Ecto neural progenitor cell (in vitro differentiated cells): ENCODE measurements around the gene TOP2B.

Source experiments
- DNase-seq: peaks from one replicate; pipeline ENCODE4 v3.0.0-alpha.2; 2018; ENCODE audit warnings: low spot score

Gene TOP2B

DNA sequence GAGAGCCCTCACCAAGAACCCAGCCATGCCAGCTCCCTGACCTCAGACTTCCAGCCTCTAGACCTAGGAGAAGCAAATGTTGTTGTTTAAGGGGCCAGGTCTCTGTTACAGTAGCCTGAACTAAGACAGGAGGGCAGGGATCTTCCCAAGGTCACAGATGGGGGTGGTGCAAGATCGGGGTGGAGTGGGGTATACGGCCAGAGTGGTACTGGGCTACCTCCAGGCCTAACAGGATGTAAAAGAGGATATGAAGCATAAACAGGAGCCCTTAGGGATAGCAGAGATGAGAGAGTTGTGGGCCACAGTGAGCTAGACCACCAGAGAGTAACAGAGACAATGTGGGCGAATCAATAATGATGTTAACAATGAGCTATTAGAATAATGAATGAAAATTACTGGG is 82.9 kb downstream of the TOP2B start:
- no peak for DNase-seq

DNA sequence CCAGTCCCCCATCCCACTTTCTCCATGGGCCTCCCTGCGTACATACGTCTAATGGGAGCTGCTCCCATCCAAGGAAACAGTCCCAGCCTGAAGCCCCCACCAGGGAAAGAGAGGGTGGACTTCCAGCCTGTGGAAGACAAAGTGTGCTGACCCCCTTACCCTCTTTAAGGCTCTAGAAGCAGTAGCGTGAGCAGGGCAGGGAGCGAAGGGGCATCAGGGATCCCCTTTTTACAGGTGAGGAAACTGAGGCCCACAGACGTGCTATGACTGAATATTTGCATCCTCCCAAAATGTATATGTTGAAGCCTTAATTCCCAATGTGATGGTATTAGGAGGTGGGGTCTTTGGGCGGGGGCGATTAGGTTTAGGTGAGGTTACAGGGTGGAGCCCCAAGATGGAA is 83.4 kb downstream of the TOP2B start:
- DNase-seq, result no peak

DNA sequence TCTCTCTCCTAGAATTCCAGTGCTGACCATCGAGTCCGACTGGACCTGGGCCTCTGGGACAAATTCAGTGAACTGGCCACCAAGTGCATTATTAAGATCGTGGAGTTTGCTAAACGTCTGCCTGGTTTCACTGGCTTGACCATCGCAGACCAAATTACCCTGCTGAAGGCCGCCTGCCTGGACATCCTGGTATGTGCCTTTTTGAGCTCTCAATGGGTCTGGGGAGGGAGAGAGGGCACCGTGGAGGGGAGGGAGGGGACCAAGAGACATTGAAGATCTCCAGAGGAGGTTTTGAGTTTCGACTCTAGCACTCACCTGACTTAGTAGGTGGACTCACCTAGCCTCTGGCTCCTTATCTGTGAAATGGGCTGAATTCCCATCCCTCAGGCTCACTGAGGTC is 84.2 kb downstream of the TOP2B start:
- no peak for DNase-seq

DNA sequence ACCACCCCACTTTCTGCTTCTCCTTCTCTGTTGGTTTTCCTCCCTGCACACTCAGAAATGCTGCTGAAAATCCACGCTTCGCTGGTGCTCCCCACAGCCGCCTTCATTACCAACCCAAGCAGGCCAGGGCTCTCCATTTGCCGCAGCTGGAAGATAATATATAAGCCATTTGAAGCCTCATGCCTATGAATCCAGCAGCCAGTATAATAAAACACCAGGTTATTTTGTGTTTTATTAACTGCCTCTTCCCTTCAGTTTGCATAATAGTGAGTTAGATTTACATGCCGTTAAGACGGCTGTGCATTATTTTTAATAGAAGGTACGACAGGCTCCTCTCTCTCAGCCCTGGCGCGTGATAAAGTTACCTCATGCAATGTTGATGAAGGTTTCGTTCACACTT is 86.6 kb downstream of the TOP2B start:
- DNase-seq, result no peak

DNA sequence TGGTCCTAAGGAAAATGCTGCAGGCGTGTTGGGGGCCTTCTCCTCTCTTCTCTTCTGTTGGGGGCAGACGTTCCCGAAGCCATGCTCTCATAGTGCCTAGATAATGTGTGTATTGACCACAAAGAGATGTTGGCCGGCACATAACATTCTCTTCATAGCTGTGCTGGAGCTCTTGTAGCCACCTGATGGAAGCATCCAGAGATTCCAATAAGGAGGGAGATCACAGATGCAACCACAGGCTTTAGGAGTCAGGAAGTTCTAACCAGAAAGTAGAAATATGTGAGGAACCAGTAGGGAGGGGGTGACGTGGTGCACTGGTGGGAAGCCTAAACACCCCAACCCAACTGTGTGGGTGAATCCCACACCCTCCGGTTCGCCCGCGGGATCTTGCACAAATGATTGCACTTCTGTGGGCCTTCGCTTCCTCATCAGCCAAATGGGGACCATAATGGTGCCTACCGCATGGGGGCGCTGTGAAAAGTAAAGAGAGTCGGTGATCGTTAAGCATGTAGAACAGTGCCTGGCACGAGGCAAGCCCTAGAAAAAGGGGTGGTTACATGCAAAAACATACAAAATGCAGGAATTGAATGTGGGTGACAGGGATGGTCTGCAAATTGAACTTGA is 87.8 kb downstream of the TOP2B start:
- no peak for DNase-seq

DNA sequence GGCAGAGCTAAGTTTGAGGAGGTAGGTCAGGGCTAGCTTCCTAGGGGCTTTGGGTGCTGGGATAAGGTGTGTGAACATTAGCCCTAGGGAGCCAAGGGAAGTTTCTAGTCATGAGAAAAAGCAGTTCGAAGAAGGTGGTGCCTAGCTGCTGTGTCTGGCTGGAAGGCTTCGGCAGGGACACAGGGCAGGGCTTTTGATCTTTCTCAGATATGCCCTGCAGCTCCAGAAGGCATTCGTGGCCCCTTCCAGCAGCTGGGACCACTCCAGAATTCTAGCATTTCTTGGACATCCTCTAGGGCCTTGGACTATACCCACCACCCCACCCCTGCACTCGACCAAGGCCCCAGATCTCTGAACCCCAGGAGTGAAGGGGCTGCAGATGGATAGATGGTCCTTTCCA is 88.6 kb downstream of the TOP2B start:
- DNase-seq, result no peak

DNA sequence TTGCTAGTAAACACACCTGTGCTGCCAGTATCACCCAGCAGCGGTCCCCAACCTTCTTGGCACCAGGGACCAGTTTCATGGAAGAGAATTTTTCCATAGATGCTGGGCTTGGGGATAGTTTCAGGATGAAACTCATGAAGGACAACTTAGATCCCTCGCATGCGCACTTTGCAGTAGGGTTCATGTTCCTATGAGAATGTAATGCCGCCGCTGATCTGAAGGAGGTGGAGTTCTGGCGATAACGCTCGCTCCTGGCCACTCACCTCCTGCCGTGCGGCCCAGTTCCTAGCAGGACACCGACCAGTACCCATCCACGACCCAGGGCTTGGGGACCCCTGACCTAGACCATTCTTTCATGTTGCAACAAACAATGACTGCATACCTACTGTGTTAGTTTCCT is 89.7 kb downstream of the TOP2B start:
- DNase-seq, result no peak

DNA sequence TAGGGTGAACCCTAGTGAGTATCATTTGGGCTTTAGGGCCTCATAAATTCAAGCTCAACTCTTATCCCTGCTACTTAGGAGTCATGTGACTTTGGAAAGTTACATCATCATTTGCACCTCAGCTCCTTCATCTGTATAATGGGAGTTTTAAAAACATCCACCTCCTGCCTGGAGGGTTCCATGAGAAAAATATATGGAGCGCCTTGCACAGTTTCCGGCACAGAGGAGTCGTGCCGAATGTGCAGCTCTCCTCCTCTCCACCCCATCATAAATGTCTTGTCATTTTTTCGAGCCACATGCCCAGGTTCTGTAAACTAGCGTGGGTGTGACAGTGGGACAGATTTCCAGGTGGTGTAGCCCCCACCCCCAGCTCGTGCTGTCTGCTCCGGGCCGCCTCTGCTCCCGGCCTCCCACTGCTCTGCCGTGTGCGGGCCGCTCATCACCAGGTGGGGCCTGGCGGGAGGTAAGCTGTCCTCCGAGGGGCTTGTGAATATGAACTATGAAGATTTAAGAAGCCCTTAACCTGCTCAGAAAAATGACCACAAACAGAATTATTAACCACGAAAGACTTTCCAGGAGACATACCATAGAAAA is 90.4 kb downstream of the TOP2B start:
- no peak for DNase-seq

DNA sequence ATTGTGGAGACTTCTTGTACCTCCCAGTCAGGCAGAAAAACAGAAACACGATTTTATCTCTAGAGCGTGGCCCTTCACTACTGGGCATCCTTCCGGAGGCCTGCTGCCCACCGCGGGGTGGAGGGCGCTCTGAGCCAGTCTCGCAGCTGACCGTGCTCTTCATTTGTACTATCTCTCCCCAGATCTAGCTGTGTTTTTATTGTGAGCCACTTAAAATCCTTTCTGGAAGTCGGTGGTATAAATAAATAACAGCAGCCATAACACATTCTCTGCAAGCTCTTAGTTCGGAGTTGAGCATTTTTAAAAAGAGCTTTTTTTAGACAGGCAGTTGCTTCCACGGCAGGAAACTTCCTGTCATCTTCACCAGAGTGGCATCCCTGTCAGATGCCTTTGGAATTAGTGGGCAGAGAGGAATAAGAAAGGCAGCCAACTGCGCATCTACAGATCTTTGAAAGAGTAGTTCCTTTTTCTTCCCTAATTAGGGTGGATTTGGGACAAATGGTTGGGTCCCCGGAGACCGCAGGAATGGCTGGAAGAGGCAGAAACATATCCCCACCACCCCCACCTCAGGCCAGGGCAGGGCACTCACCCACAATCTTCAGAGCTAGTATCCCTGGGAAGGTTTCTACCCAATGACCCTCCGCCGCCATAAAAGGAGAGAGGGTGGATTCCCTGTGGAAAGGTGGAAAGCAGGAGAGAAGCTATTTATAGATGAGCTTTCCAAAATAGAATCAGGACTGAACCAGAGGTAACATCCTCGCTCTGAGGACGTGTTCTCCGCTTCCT is 91.1 kb downstream of the TOP2B start:
- no peak for DNase-seq

DNA sequence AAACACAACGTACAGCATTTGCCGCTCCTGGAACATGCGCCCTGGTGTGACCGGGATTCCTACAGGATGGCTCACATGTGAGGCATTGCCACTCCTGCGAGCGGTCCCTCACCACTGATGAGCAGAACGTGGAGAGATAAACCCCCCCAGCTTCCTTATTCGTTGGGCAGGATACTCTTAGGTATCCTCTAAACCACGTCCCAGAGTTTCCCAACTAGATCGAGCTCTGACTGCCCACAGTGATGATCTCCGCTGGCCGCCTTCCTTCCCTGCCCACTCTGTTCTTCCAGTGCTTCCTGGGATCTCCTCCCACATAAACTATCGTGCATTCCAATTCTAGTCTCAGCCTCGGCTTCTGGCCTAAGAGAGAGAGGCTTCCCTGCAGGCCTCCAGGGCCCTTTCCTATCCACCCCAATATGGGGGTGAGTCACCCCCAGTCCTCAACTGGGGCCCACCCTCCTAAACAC is 91.8 kb downstream of the TOP2B start:
- no peak for DNase-seq

DNA sequence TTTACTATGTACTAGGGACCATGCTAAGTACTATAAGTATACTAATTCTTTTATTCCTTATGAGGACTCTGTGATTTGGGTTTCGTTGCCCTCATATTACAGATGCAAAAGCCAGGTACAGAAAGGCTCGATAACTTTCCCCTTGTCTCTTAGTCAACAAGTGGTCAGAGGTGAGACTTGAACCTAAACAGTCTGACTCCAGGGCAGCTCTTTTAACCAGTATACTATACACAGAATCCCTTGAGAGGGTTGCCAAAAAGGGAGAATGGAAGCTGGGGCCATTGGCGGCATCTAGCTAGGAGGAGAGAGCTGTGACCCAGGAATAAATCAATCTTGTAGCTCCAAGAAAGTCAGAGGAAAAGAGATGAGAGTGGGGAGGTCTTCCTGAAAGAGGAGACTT is 92.4 kb downstream of the TOP2B start:
- peak; percentile 3 for DNase-seq

DNA sequence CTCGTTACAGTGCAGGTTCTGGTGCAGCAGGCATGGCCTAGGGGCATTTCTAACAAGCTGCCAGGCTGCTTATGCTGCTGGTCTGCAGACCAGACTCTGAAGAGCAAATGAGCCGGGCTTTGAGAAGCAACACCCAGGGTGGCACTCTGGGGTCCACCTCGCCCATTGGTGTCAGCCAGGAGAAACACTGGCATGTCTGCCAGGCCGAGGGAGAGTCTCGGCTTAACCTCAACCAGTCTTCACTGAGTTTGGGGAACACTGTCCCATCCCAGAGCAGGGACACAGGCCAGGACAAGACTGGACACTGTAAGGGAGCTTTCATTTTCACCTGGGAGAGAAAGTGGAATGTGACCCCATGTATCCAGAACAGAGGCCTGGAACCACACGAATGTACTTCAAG is 93.4 kb downstream of the TOP2B start:
- DNase-seq, result peak; percentile 22

DNA sequence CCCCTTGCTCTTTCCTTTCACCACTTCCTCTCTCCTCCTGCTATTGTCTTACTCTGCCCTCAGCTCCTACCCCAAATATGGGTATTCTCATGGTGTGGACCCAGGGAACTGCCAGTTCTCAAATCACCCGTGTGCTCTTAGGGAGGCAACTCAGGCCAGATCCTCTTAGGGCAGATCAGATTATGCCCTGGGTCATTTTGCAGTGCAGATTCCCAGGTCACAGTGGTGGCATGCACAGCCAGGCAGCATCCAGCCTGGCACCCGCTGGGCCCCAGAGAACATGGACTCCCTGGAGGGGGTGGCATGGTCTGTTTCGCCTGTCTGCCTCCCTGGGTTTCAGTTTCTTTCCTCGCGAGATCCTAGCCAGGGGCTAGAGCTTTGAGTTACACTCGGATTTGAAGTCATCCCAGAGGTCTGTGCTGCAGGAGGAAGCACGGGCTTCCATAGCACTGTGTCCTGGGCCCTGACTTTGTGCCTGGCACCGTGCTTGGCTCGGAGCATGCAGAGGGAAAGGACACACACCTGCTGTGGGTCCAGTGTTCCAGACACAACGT is 96.1 kb downstream of the TOP2B start:
- DNase-seq, result peak; percentile 29

DNA sequence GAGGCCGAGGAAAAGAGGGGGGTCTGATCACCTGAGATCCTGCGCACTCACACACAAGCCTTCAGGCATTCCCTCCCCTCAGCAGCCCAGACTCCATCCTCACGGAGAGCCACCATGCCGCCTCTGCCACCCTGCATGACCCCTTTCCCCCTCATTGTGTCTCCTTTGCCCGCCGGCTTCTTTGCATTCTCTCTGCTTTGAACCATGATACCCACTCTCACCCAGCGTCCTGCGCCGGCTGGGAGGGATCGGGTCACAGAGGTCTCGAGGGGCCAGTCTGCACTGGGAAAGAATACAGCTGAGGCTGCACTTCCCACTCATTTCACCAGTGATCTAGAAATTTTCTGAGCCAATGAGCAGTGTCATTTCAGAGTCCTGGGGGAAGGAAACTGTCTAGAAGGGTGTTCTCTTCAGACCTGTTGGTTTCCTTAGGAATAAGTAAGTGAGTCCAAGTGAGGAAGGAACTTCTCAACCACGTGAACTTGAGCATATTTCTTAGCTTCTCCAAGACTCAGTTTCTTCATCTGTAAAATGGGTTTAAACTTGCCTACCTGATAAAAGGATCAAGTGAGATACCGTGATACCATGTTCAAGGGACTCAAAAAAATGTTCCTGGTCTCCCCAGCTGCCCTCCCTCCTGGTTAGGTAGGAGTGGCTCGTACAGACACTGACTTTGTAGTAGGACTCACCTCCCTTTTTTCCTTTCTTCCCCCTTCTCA is 96.7 kb downstream of the TOP2B start:
- DNase-seq, result no peak

DNA sequence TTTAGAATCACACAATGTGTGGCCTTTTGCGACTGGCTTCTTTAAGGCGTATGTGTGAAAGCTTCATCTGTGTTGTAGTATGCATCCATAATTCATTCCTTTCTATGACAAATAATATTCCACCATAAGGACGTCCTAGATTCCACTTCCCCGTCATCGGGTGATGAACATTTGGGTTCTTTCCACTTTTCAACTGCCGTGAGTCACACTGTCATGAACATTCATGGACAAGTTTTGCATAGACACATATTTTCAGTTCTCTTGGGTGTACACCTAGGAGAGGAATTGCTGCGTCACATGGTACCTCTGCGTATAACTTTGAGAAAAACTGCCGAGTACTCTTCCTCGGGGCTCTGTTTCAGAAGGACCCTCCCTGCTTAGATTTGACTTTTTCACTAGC is 97.3 kb downstream of the TOP2B start:
- no peak for DNase-seq

DNA sequence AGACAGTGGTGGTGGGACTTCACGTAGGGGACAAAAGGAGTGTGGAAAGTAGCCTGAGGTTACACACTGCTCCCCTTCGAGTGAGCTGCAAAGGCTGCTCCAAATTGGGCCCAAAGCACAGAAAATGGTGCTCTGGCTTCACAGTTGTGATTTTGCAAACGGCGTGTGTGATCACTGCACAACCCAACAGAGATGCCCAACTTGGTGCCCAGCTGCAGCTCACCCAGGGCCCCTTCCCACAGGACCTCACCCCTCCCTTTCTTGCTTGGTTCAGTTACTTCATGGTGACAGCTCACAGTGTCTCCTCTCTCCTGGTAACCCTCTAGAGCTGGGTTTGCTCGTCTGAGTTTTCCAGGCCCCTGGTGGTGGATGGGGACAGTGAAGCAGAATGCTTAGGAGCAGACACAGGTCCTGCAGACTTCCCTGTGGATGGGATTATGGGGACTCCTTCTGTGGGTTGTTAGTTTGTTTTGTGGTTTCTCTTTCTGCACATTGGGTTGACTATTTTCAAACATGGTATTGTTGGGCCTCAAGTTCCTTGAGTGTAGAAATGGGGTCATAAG is 98.3 kb downstream of the TOP2B start:
- no peak for DNase-seq

DNA sequence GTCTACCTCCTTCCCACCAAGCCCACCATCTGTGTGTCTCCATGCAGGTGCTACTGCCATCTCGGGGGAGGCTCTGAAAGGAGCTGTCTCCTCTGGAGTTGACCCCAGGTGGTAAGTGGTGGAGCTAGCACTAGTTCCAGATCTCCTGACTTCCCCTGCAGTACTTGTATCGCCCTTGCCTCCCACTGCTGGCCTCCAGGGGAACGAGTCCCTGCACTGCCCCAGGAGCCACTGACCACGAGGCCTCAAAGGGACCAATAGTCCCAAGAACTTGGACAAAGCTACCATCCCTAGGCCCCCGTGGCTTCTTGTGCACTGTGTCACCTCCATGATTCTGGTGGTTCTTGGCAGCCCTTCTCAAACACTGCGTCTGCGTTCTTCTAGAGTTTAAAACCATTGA is 98.9 kb downstream of the TOP2B start:
- DNase-seq, result no peak

DNA sequence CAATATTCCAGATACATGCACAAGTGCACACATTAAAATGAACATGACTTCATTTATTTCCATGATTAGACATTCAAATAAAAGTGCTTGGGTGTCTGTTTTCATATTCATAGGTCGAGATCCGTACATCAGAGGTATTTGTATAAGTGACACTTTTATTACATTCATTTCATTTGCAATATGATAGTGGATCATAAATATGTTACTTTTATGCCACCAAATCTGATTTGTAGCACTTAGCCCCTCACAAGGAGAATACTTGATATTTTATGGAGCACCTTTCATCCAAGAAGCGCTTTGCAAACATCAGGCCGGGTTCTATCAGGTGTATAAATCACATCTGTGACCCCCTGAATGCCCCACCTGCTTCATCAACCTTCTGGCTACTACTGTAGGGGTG is 100.6 kb downstream of the TOP2B start:
- DNase-seq, result no peak

DNA sequence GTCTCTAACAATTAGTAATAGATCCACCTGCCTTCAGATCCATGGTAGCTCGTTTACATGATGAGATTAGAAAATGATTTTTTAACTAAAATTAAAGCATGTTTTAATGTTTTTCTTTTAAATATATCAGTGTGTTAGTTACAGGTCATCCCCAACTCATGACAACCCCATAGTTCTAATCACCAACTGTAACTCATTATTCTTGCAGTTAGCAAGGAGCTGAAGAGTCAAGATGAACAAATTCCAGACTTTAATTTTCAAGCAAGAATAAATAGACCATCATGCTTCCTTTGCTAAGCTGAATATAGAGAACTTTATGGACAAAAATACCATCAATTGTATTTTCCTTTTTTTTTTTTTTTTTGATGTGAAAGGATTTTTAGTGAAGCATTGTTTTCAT is 101.1 kb downstream of the TOP2B start:
- no peak for DNase-seq

DNA sequence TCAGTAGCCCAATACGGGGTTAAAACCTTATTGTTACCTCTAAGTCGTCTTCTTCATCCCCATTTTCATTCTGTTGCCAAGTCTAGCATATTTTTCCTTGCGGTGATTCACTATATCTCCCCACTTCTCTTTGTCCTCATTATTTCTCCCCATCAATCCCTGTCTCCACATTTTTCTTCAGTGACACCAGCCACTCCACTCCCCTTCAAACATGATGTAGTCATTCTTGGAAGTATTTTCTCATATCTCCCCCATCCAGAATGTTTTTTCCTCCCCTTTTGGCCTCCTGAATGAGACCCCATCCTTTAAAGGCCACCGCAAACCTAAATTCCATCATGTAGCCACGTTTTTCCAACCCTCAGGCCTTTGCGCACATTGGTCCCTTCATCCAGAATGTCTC is 105.9 kb downstream of the TOP2B start:
- DNase-seq, result no peak

DNA sequence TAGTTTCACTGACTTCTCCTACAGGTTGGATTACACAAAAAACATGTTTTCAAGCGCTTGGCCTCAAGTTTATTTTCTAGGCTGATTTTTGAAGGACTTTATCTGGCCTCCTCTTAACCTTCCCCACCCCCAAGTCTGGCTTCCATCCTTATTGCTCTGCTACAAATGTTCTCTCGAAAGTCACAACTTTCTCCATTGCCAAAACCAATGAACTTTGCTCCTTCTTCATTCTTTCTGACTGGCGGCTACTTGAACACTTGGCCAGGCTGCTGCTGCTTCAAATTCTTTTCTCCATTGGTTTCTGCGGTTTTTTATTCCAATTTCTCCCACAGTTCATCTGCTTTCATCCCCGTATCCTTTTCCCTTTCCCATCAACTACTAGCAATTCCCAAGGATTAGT is 106.6 kb downstream of the TOP2B start:
- DNase-seq, result no peak

DNA sequence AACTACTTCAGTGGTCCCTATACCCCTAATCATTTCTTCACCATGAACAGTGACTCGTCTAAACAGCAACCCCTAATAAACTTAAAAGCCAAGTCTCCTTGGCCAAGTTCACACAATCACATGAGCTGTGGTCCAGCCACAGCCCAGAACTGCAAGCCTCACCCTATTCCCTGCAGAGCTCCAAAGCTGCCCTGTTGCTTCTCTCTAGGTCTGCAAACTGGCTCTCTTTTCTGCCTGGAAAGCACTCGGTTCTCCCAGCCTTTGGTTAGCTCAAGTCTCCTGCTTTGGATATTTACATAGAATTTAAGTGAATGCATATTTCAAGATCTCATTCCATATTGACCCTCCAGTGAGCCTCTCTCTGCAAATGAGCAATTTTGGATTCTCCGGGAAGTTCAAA is 107.0 kb downstream of the TOP2B start:
- DNase-seq, result no peak
